ENCODE measurements around the gene RFPL3. TPM values are rescaled to one million over a fixed set of nuclear protein-coding genes. Genes with fewer than 3 reads are reported as not detected.

The RFPL3 gene
- total and polyA plus RNA-seq, 8 donors, result not detected

GRCh38 chr22:32375678-32376450, 18.2 kb downstream of the RFPL3 start:
- Histone ChIP-seq H3K27ac (no peak overlapping the region), H3K9me3 (no peaks in the 10 kb centered on the region), H3K4me3 (no peak overlapping the region), H3K4me1 (no peaks in the 10 kb centered on the region), H3K36me3 (no peaks in the 10 kb centered on the region), H3K27me3 (no peaks in the 10 kb centered on the region)
- no peak for TF ChIP-seq POLR2A (IDR thresholded peaks at IDR 0.05)
- no peak for TF ChIP-seq EP300 (IDR thresholded peaks at IDR 0.05)
- TF ChIP-seq POLR2AphosphoS5 (IDR thresholded peaks at IDR 0.05), result no peak
- no peak for TF ChIP-seq CTCF (IDR thresholded peaks at IDR 0.05)
- intact Hi-C loops (cut with DNase I; ENCODE audit: low total_unique reads), result no loop called here
- DNase-seq, result no peak
- 69 to 84% (median 73%) methylated on average over 7 of the region's 7 CpGs for WGBS, 5 donors

- WGBS, 5 donors, result 54 to 85% (median 65%) methylated on average over 5 of the region's 5 CpGs
- no peak for DNase-seq
- H3K27me3 ChIP-seq, result no peaks in the 10 kb centered on the region
- H3K9me3 ChIP-seq, result no peaks in the 10 kb centered on the region
- no peaks in the 10 kb centered on the region for H3K36me3 ChIP-seq
- no peak overlapping the region for H3K4me3 ChIP-seq
- no peak overlapping the region for H3K27ac ChIP-seq
- H3K4me1 ChIP-seq, result no peaks in the 10 kb centered on the region
- TF ChIP-seq EP300 (IDR thresholded peaks at IDR 0.05) (no peak), CTCF (IDR thresholded peaks at IDR 0.05) (no peak), POLR2A (IDR thresholded peaks at IDR 0.05) (no peak), POLR2AphosphoS5 (IDR thresholded peaks at IDR 0.05) (no peak)
- intact Hi-C loops (cut with DNase I; ENCODE audit: low total_unique reads), result no loop called here
These were observed 19.0 kb downstream of the RFPL3 start for GRCh38 chr22:32376681-32377080.

GRCh38 chr22:32378707-32379272, 21.1 kb downstream of the RFPL3 start:
- H3K4me3 ChIP-seq, result no peak overlapping the region
- peak in 1 of 2 donors; percentile 49 for DNase-seq

GRCh38 chr22:32380991-32381390, 23.3 kb downstream of the RFPL3 start:
- intact Hi-C loops (cut with DNase I; ENCODE audit: low total_unique reads), result no loop called here
- no peak for DNase-seq
- 49 to 54% (median 50%) methylated on average over 5 of the region's 5 CpGs for WGBS, 5 donors
- Histone ChIP-seq H3K27ac (no peak overlapping the region), H3K27me3 (no peaks in the 10 kb centered on the region), H3K36me3 (peaks cover 0 to 11% (median 9%) of the 10 kb centered on the region in 4 donors), H3K4me1 (no peaks in the 10 kb centered on the region), H3K9me3 (no peaks in the 10 kb centered on the region), H3K4me3 (no peak overlapping the region)
- TF ChIP-seq CTCF (IDR thresholded peaks at IDR 0.05) (no peak), EP300 (IDR thresholded peaks at IDR 0.05) (no peak), POLR2A (IDR thresholded peaks at IDR 0.05) (no peak)

More at GRCh38 chr22:32378707-32379272, 21.1 kb downstream of the RFPL3 start:
- TF ChIP-seq EP300 (IDR thresholded peaks at IDR 0.05) (no peak), CTCF (IDR thresholded peaks at IDR 0.05) (peak in 4 of 7 experiments; percentile 5 to 23 (median 8)), POLR2AphosphoS5 (IDR thresholded peaks at IDR 0.05) (no peak), POLR2A (IDR thresholded peaks at IDR 0.05) (no peak)
- Histone ChIP-seq H3K36me3 (no peaks in the 10 kb centered on the region), H3K9me3 (no peaks in the 10 kb centered on the region), H3K27me3 (no peaks in the 10 kb centered on the region), H3K4me1 (no peaks in the 10 kb centered on the region), H3K27ac (no peak overlapping the region)
- 41 to 75% (median 66%) methylated on average over 3 to 4 of the region's 4 CpGs for WGBS, 5 donors
- intact Hi-C loops (cut with DNase I; ENCODE audit: low total_unique reads), result no loop called here
